ENCODE measurements around the gene PGRMC1. TPM values are rescaled to one million over a fixed set of nuclear protein-coding genes. Genes with fewer than 3 reads are reported as not detected.

PGRMC1 gene
- total and polyA plus RNA-seq, 10 donors: 13.6 to 60.1 (median 36.1) TPM

DNA sequence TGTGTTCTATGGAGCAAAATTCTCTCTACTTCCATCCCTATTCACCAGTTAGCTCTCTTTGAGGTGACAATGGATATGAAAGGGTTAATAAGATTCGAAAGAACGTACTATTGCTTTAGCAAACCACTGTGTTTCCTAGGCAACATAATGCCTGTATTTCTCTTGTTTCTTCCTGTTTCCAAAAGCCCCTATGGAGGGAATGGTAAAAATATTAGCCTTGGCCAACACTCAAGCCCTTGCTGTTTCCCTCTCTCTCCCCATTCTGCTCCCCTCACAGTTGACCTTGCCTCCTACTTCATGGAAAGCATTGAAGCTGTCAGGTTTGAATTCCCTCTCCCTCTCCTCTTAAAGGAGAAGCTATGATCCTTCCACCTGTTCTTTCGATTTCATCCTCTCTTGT is 9.6 kb upstream of the PGRMC1 start:
- no peak for DNase-seq
- H3K27me3 ChIP-seq (replicated peaks in 1 of 7): peaks cover 0 to 8% (median 0%) of the 10 kb centered on the region in 7 donors
- TF ChIP-seq POLR2AphosphoS5 (IDR thresholded peaks at IDR 0.05) (no peak), POLR2A (IDR thresholded peaks at IDR 0.05) (no peak)
- TF ChIP-seq, protein P1, sequence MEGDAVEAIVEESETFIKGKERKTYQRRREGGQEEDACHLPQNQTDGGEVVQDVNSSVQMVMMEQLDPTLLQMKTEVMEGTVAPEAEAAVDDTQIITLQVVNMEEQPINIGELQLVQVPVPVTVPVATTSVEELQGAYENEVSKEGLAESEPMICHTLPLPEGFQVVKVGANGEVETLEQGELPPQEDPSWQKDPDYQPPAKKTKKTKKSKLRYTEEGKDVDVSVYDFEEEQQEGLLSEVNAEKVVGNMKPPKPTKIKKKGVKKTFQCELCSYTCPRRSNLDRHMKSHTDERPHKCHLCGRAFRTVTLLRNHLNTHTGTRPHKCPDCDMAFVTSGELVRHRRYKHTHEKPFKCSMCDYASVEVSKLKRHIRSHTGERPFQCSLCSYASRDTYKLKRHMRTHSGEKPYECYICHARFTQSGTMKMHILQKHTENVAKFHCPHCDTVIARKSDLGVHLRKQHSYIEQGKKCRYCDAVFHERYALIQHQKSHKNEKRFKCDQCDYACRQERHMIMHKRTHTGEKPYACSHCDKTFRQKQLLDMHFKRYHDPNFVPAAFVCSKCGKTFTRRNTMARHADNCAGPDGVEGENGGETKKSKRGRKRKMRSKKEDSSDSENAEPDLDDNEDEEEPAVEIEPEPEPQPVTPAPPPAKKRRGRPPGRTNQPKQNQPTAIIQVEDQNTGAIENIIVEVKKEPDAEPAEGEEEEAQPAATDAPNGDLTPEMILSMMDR (IDR thresholded peaks at IDR 0.05 in 8 of 11, conservative IDR thresholded peaks at IDR 0.05 in 3 of 11): no peak
- H3K4me3 ChIP-seq: no peak overlapping the region
- no peaks in the 10 kb centered on the region for H3K36me3 ChIP-seq
- H3K4me1 ChIP-seq: no peaks in the 10 kb centered on the region
- no peak overlapping the region for H3K27ac ChIP-seq
- intact Hi-C loops (cut with DNase I; ENCODE audit: low total_unique reads): no loop called here
- H3K9me3 ChIP-seq: no peaks in the 10 kb centered on the region
- 24 to 38% (median 29%) methylated on average over 3 of the region's 3 CpGs for WGBS, 5 donors

DNA sequence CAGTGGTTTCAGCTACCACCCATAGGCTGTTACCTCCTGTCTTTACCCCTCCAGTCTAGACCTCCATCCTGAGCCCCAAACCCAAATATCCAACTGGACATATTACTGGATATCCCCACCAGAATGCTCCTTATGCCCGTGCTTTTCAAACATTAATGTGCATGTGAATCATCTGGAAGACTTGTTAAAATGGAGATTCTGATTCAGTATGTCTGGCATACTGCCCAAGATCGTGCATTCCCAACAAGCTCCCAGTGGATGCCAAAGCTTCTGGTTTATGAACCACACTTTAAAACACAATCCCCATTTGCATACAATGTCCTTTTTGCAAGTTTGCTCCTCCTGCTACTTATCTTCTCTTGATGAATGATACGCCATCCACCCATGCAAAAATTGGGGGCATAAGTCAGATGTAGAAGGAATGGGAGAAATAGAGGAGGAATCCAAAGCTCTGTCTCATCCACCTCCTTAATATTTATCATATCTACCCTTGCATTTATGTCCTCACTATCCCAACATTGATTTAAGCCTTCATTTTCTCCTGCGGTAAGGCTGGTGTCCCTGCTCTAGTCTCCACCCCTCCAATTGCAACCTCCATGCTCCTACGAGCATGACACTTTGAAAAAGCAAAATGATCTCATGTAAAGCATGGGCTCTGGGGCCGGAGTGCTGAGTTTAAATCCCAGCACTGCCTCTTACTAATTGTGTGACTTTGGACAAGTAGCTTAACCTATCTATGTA is 7.4 kb upstream of the PGRMC1 start:
- no peaks in the 10 kb centered on the region for H3K4me1 ChIP-seq
- WGBS, 5 donors: 63 to 90% (median 77%) methylated on average over 6 of the region's 6 CpGs

DNA sequence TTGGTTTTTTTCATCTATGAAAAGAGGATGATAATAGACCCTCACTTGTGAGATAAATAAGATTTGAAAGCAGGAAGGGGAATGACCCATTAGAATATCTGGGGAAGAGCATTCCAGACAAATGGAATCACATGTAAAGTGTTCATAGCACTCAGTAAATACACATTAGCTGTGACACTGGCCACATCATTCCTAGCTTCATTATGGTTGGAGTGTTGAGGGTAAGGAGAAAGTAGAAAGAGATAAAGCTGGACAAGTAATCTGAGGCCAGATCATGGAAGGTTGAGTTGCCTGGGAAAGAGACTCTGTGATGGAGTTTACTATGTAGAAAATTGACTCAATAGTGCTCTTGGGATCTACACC is 6.9 kb upstream of the PGRMC1 start:
- Histone ChIP-seq H3K9me3 (no peaks in the 10 kb centered on the region), H3K27ac (no peak overlapping the region), H3K36me3 (no peaks in the 10 kb centered on the region), H3K4me1 (no peaks in the 10 kb centered on the region), H3K27me3 (replicated peaks in 1 of 7) (peaks cover 0 to 3% (median 0%) of the 10 kb centered on the region in 7 donors), H3K4me3 (no peak overlapping the region)
- DNase-seq: no peak
- TF ChIP-seq, protein P1 (IDR thresholded peaks at IDR 0.05 in 8 of 11, conservative IDR thresholded peaks at IDR 0.05 in 3 of 11): no peak
- TF ChIP-seq POLR2A (IDR thresholded peaks at IDR 0.05) (no peak), POLR2AphosphoS5 (IDR thresholded peaks at IDR 0.05) (no peak)
- intact Hi-C loops (cut with DNase I; ENCODE audit: low total_unique reads): no loop called here

More for the DNA sequence above, 7.4 kb upstream of the PGRMC1 start:
- no peak overlapping the region for H3K4me3 ChIP-seq
- H3K9me3 ChIP-seq: no peaks in the 10 kb centered on the region
- DNase-seq: no peak
- peaks cover 0 to 3% (median 0%) of the 10 kb centered on the region in 7 donors for H3K27me3 ChIP-seq (replicated peaks in 1 of 7)
- H3K27ac ChIP-seq: no peak overlapping the region
- intact Hi-C loops (cut with DNase I; ENCODE audit: low total_unique reads): no loop called here
- no peak for TF ChIP-seq POLR2AphosphoS5 (IDR thresholded peaks at IDR 0.05)
- TF ChIP-seq, protein P1 (IDR thresholded peaks at IDR 0.05 in 8 of 11, conservative IDR thresholded peaks at IDR 0.05 in 3 of 11): no peak
- TF ChIP-seq POLR2A (IDR thresholded peaks at IDR 0.05): no peak
- H3K36me3 ChIP-seq: no peaks in the 10 kb centered on the region

DNA sequence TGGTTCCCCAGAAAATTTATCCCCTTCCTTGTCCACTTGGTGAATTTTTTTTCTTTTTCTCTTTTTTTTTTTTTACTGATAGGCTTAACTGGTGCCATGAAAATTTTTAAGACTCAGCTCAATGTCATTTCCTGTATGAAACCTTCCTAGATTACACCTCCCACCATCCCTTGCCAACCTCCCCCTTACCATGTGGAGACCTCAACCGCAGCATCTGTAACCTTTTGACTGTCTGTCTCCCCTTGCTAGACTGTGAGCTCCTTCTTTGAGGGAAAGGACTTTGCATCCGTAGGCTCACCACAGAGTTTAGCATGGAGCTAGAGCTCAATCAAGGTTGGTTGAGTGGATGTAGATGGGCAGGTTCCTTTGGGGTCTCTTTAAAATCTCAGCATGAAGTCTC is 5.2 kb upstream of the PGRMC1 start:
- peaks cover 0 to 7% (median 0%) of the 10 kb centered on the region in 7 donors for H3K27me3 ChIP-seq (replicated peaks in 1 of 7)
- H3K27ac ChIP-seq: no peak overlapping the region
- DNase-seq: no peak
- TF ChIP-seq POLR2A (IDR thresholded peaks at IDR 0.05) (no peak), POLR2AphosphoS5 (IDR thresholded peaks at IDR 0.05) (no peak)
- TF ChIP-seq, protein P1 (IDR thresholded peaks at IDR 0.05 in 8 of 11, conservative IDR thresholded peaks at IDR 0.05 in 3 of 11): no peak
- intact Hi-C loops (cut with DNase I; ENCODE audit: low total_unique reads): no loop called here
- peaks cover 0 to 6% (median 0%) of the 10 kb centered on the region in 6 donors for H3K4me1 ChIP-seq
- H3K4me3 ChIP-seq: no peak overlapping the region
- 72 to 89% (median 73%) methylated on average over 1 to 2 of the region's 2 CpGs for WGBS, 5 donors
- H3K9me3 ChIP-seq: no peaks in the 10 kb centered on the region
- no peaks in the 10 kb centered on the region for H3K36me3 ChIP-seq
